SK-N-MC (cell line): ENCODE data around the gene MYO18B.
"Not testable (repeated sequence)": the region's sequence is repeated elsewhere in the genome, so short reads cannot be mapped to it uniquely, and the experiment has no call there.

ENCODE experiments used
- DNase-seq: peaks from one replicate; pipeline ENCODE4 v3.0.0-alpha.2; 2011; ENCODE audit warnings: low read depth, low spot score
- H3K27ac ChIP-seq: fragments of 200-600 bp; sonication (generic); 2 replicates; pipeline ENCODE4 v1.5.1; 2016; ENCODE audit warnings: mixed run types
- H3K36me3 ChIP-seq: fragments of 200-600 bp; sonication (generic); 2 replicates; pipeline ENCODE4 v1.6.1; 2017; ENCODE audit warnings: antibody characterized with exemption, low read length, mixed read lengths; ENCODE audit not compliant: insufficient read depth
- H3K4me3 ChIP-seq: fragments of 200-600 bp; sonication (generic); 2 replicates; pipeline ENCODE4 v1.5.1; 2016
- H3K9ac ChIP-seq: fragments of 200-600 bp; sonication (generic); 2 replicates; pipeline ENCODE4 v1.8.0; 2017; ENCODE audit warnings: mixed run types, mixed read lengths; ENCODE audit not compliant: insufficient read length
- H3K9me3 ChIP-seq: fragments of 200-600 bp; sonication (generic); 2 replicates; pipeline ENCODE4 v1.6.1; 2017; ENCODE audit warnings: low read depth, mild to moderate bottlenecking, antibody characterized with exemption, low read length, moderate library complexity, mixed read lengths
- EZH2 ChIP-seq: fragments of 200-600 bp; sonication (generic); IDR thresholded peaks from one replicate; pipeline ENCODE4 v1.6.1; 2017; ENCODE audit warnings: antibody characterized with exemption
- FOXP2 ChIP-seq: optimal IDR thresholded peaks from 2 replicates; pipeline ENCODE3; 2011; ENCODE audit warnings: mild to moderate bottlenecking, moderate library complexity; ENCODE audit not compliant: insufficient read depth; ENCODE audit errors: extremely low read length, control extremely low read depth
- POLR2AphosphoS5 ChIP-seq: IDR thresholded peaks from 2 replicates; pipeline ENCODE4 v1.6.1; 2012; ENCODE audit warnings: mild to moderate bottlenecking, low read depth, low read length, borderline replicate concordance

The MYO18B gene

DNA sequence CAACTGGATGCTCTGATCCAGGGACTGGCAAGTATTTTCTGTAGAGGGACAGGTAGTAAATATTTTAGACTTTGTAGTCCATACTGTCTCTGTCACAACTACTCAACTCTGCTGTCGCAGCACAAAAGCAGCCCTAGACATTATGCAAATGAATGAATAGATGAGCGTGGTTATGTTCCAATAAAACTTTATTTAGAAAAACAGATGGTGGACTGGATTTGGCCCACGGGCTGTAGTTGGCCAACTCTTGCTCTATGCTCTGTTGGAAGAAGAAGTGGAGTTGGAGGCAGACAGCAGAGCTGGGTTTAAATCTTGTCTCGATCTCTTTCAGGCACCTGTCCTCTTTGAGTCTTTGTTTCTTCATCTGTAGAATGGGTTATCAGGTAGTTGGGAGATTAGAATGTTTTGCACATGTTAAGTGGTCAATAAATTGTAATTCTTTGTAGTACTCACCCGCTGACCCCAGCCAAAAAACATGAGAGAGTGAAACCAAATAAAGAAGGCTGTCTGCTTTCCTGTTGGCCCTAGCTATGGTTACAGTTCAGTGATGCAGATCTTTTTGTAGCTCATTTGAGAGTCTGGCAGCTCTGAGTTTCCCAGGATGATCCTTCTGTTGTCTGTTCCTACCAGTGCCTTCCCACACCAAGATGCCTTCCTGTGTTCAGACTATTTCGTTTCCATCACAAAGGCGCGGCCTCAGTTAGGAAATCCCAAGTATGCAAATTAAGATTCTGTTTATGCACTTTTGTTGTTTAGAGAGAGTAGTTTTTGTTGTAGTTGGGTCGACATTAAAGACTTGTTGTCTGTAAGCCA is 229.2 kb downstream of the MYO18B start:
- Histone ChIP-seq H3K36me3 (no peaks in the 10 kb centered on the region), H3K4me3 (no peak overlapping the region), H3K9me3 (no peaks in the 10 kb centered on the region), H3K9ac (no peak overlapping the region), H3K27ac (no peak overlapping the region)
- DNase-seq = no peak
- TF ChIP-seq EZH2 (no peak), FOXP2 (no peak), POLR2AphosphoS5 (no peak)

DNA sequence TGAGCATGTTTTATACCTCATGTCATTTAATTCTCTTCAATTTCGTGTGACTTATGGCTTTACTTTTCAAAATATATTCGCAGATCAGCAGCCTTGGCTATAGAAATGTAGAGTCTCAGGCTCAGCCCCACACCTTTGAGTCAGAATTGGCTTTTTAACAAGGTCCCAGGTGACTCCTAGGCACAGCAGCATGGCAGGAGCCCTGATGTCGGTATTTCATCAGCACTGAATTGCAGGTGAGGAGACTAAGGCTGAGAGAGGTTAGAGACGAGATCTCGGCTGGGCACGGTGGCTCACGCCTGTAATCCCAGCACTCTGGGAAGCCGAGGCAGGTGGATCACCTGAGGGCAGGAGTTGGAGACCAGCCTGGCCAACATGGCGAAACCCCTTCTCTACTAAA is 230.4 kb downstream of the MYO18B start:
- H3K27ac ChIP-seq = no peak overlapping the region
- H3K9ac ChIP-seq = no peak overlapping the region
- H3K36me3 ChIP-seq = no peaks in the 10 kb centered on the region
- H3K4me3 ChIP-seq = no peak overlapping the region
- H3K9me3 ChIP-seq = no peaks in the 10 kb centered on the region
- no peak for TF ChIP-seq EZH2
- DNase-seq = no peak

DNA sequence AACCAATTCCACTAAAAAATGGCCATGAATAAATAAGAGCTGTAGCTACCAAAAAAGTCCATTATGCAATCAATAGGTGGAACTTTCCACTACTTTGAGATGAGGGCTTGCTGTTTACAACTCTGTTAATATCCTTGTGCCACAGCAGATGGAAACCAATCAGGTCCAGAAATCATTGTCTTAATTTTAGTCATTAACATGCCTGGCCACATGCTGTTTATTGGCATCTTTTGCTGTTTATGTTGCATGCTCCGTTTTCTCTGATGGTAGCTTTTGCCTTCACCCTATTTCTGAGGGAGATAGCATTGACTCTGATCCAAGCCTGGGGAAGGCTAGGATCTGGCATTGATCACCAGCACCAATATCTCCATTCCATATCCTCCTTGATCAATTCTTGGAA is 234.4 kb downstream of the MYO18B start:
- TF ChIP-seq FOXP2 = no peak
- TF ChIP-seq EZH2 = no peak
- TF ChIP-seq POLR2AphosphoS5 = no peak
- no peak for DNase-seq
- Histone ChIP-seq H3K36me3 (no peaks in the 10 kb centered on the region), H3K9ac (no peak overlapping the region), H3K4me3 (no peak overlapping the region), H3K27ac (no peak overlapping the region), H3K9me3 (no peaks in the 10 kb centered on the region)

DNA sequence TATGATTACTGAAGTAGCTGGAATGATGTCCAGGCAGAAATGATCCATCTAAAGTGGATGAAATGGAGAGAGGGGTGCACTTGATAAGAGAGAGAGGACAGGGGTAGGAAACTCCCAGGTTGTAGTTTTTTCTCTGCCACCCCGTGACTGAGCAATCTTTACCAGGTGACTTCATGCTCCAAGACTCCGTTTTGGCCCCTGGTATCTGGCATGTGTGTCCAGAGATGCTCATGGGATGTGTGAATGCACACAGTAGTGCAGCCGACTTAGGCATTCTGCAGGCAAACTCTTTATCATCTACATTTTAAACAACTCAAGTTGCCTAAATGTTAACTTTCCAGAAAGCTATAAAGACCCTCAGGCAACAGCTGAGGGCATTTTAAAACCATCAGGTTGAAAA is 238.0 kb downstream of the MYO18B start:
- H3K36me3 ChIP-seq = no peaks in the 10 kb centered on the region
- no peak overlapping the region for H3K27ac ChIP-seq
- H3K4me3 ChIP-seq = no peak overlapping the region
- no peaks in the 10 kb centered on the region for H3K9me3 ChIP-seq
- no peak for TF ChIP-seq EZH2
- no peak for TF ChIP-seq FOXP2
- no peak for TF ChIP-seq POLR2AphosphoS5
- H3K9ac ChIP-seq = no peak overlapping the region
- no peak for DNase-seq

DNA sequence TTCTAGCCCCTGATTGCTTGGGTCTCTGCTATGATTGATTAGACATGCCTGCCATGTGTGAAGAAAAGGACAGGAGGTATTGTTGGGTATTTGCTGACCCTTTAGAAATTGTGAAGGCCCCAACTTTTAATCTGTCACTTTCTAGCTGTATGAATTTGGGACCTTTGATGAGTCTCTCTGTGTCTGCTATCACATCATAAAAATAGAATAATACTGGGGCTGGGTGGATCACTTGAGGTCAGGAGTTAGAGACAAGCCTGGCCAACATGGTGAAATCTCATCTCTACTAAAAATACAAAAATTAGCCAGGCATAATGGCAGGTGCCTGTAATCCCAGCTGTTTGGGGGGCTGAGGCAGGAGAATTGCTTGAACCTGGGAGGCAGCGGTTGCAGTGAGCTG is 242.9 kb downstream of the MYO18B start:
- H3K4me3 ChIP-seq, H3K36me3 ChIP-seq, DNase-seq, H3K9ac ChIP-seq, H3K27ac ChIP-seq, H3K9me3 ChIP-seq: not testable (repeated sequence)

DNA sequence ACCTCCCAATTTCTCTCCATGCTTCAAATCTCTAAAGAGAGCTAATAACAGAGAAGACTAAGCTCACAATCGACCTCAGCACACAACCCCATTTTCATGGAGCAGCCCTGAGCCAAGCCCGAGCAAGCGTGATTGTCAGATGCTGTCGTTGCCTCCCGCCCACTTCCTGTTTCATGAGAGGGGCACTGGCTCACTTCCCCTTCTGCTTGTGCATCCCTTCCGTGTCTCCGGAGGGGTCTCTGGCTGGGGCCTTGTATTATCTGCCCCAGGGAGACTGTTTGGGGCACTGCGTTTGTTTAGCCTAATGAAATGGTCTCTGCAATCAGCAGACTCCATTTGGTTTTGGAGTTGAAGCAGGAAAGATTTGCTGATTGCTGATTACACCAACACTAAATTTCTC is 246.0 kb downstream of the MYO18B start:
- DNase-seq = no peak
- Histone ChIP-seq H3K9ac (no peak overlapping the region), H3K27ac (no peak overlapping the region), H3K9me3 (no peaks in the 10 kb centered on the region), H3K4me3 (no peak overlapping the region; the same call in 1 of the 2 replicates), H3K36me3 (no peaks in the 10 kb centered on the region)
- TF ChIP-seq POLR2AphosphoS5 (no peak), FOXP2 (no peak), EZH2 (no peak)

DNA sequence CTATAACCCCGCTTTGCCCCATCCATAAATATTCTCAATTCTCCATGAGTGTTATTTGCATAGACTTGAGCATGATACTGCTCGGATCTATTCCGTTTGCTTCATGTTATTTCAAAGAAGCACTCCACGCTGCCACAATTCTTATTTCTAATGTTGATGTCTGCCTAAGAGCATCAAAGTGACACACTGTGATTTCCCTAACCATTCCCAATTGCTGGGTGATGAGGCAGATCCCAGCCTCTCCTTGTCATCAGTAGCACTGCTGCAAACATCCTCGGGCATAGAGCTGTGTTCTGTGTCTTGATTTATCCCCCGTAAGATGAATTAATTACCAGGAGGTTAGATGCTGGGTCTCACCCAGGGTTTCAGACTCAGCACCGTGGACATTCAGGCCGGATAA is 249.0 kb downstream of the MYO18B start:
- H3K9ac ChIP-seq = no peak overlapping the region
- no peaks in the 10 kb centered on the region for H3K36me3 ChIP-seq
- no peak for TF ChIP-seq POLR2AphosphoS5
- no peak for TF ChIP-seq EZH2
- TF ChIP-seq FOXP2 = no peak
- H3K9me3 ChIP-seq = no peaks in the 10 kb centered on the region
- no peak overlapping the region for H3K27ac ChIP-seq
- H3K4me3 ChIP-seq = no peak overlapping the region
- DNase-seq = no peak

DNA sequence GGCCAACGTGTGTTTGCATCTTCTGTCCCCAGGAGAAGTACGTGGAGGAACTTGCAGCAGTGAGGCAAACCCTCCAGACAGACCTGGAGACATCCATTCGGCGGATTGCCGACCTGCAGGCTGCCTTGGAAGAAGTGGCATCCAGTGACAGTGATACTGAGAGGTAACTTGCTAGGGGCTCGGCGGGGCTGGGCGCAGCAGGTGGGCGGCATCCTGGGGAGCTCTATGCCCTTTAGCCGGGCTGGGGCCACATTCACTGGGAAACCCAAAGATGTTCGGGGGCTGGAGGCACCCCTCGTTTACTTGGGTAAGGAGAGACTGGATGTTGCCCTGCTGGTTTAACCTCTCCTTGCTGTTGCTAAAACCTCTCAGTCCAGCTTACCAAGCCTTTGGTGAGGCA is 250.3 kb downstream of the MYO18B start:
- H3K9ac ChIP-seq = no peak overlapping the region
- TF ChIP-seq FOXP2 (no peak), POLR2AphosphoS5 (no peak), EZH2 (no peak)
- DNase-seq = no peak
- H3K27ac ChIP-seq = no peak overlapping the region
- H3K36me3 ChIP-seq = no peaks in the 10 kb centered on the region
- no peaks in the 10 kb centered on the region for H3K9me3 ChIP-seq
- H3K4me3 ChIP-seq = no peak overlapping the region

DNA sequence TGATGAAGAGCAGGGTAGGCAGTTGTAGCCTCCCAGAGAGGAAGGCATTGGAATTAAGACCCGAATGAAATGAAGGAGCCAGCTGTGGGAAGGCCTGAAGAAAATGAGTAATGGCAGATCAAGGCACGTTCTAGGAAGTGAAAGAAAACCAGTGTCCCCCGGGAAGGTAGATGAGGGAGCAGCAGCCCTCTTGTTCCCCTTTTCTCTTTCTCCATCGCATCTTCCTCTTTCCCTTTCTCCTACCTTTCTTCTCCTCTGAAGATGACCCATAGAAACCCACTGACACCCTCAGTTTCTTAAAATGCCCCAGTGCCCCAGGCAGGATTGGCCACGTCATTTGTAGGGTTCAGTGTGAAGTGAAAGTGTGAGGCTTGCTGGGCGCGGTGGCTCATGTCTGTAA is 254.7 kb downstream of the MYO18B start:
- Histone ChIP-seq H3K9me3 (no peaks in the 10 kb centered on the region), H3K36me3 (no peaks in the 10 kb centered on the region), H3K4me3 (no peak overlapping the region), H3K9ac (no peak overlapping the region), H3K27ac (no peak overlapping the region)
- no peak for DNase-seq
- TF ChIP-seq POLR2AphosphoS5 (no peak), EZH2 (no peak), FOXP2 (no peak)
